ENCODE data around the gene BRSK2. TPM values are rescaled to one million over a fixed set of nuclear protein-coding genes. Genes with fewer than 3 reads are reported as not detected.
A peak's percentile ranks its signal among the peaks of the same experiment; 100 is the strongest.

BRSK2 gene
- total and polyA plus RNA-seq, 2 donors from 2014 or later, result 0.43 to 1.2 TPM

- intact Hi-C loops (cut with DNase I), result no loop called here
- H3K4me3 ChIP-seq (ENCODE audit: low read length in 3 of 3), result no peak overlapping the region
- DNase-seq (peak in 1 of 5 donors; percentile 66), FAIRE-seq (no peak)
- H3K9ac ChIP-seq (ENCODE audit: low read length in 3 of 3), result no peak overlapping the region
- no peaks in the 10 kb centered on the region for H3K36me3 ChIP-seq (ENCODE audit: control insufficient read depth in 2 of 3, insufficient read depth in 3 of 3, low read length in 3 of 3)
- H3K27ac ChIP-seq (ENCODE audit: low read depth in 2 of 2, low read length in 2 of 2), result no peak overlapping the region
- H3K27me3 ChIP-seq (ENCODE audit: control insufficient read depth, insufficient read depth, low read length), result no peaks in the 10 kb centered on the region
- H3K4me1 ChIP-seq (ENCODE audit: control insufficient read depth in 2 of 3, insufficient read depth in 2 of 3, low read depth in 1 of 3, low read length in 3 of 3), result no peaks in the 10 kb centered on the region
- no peak for TF ChIP-seq CTCF (IDR thresholded peaks at IDR 0.05; ENCODE audit: borderline replicate concordance, extremely low read depth, insufficient read depth)
- H3K9me3 ChIP-seq (ENCODE audit: control insufficient read depth in 2 of 3, insufficient read depth in 1 of 3, low read length in 3 of 3), result no peaks in the 10 kb centered on the region
These were observed 14.4 kb upstream of the BRSK2 start for GRCh38 chr11:1375161-1375954.

DNA sequence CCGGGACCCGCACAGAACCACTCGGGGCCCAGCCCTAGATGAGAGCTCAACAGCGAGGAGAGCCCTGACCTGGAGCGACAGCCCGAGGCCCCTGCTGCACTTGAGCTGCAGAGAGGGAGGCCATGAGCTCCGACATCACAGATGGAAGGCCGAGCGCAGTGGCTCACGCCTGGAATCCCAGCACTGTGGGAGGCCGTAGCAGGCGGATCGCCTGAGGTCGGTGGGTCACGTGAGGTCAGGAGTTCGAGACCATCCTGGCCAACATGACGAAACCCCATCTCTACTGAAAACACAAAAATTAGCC is 13.8 kb upstream of the BRSK2 start:
- H3K9ac ChIP-seq (ENCODE audit: low read length in 3 of 3), result no peak overlapping the region
- TF ChIP-seq CTCF (IDR thresholded peaks at IDR 0.05; ENCODE audit: borderline replicate concordance, extremely low read depth, insufficient read depth), result no peak
- DNase-seq (no peak), FAIRE-seq (no peak)
- no peaks in the 10 kb centered on the region for H3K36me3 ChIP-seq (ENCODE audit: control insufficient read depth in 2 of 3, insufficient read depth in 3 of 3, low read length in 3 of 3)
- H3K27ac ChIP-seq (ENCODE audit: low read depth in 2 of 2, low read length in 2 of 2), result no peak overlapping the region
- H3K27me3 ChIP-seq (ENCODE audit: control insufficient read depth, insufficient read depth, low read length), result no peaks in the 10 kb centered on the region
- intact Hi-C loops (cut with DNase I), result no loop called here
- no peaks in the 10 kb centered on the region for H3K9me3 ChIP-seq (ENCODE audit: control insufficient read depth in 2 of 3, insufficient read depth in 1 of 3, low read length in 3 of 3)
- H3K4me1 ChIP-seq (ENCODE audit: control insufficient read depth in 2 of 3, insufficient read depth in 2 of 3, low read depth in 1 of 3, low read length in 3 of 3), result no peaks in the 10 kb centered on the region
- no peak overlapping the region for H3K4me3 ChIP-seq (ENCODE audit: low read length in 3 of 3)

- DNase-seq (no peak), FAIRE-seq (no peak)
- TF ChIP-seq CTCF (IDR thresholded peaks at IDR 0.05; ENCODE audit: borderline replicate concordance, extremely low read depth, insufficient read depth), result no peak
- Histone ChIP-seq H3K4me3 (ENCODE audit: low read length in 3 of 3) (no peak overlapping the region), H3K36me3 (ENCODE audit: control insufficient read depth in 2 of 3, insufficient read depth in 3 of 3, low read length in 3 of 3) (no peaks in the 10 kb centered on the region), H3K9me3 (ENCODE audit: control insufficient read depth in 2 of 3, insufficient read depth in 1 of 3, low read length in 3 of 3) (no peaks in the 10 kb centered on the region), H3K27me3 (ENCODE audit: control insufficient read depth, insufficient read depth, low read length) (no peaks in the 10 kb centered on the region), H3K9ac (ENCODE audit: low read length in 3 of 3) (no peak overlapping the region), H3K27ac (ENCODE audit: low read depth in 2 of 2, low read length in 2 of 2) (no peak overlapping the region), H3K4me1 (ENCODE audit: control insufficient read depth in 2 of 3, insufficient read depth in 2 of 3, low read depth in 1 of 3, low read length in 3 of 3) (no peaks in the 10 kb centered on the region)
- intact Hi-C loops (cut with DNase I), result no loop called here
These were observed 12.4 kb upstream of the BRSK2 start for GRCh38 chr11:1377231-1377780.
